ENCODE results near the gene PTPN7. TPM values are rescaled to one million over a fixed set of nuclear protein-coding genes. Genes with fewer than 3 reads are reported as not detected.

The PTPN7 gene
- total and polyA plus RNA-seq, 2 donors (not counting 3 experiments of a cell fraction or from before 2014, with no cell fraction given): 0.86 to 1.8 TPM

- H4K20me1 ChIP-seq (replicated peaks; ENCODE audit: control insufficient read depth, extremely low read depth, insufficient read depth, low read length): no peaks in the 10 kb centered on the region
- dilution Hi-C loops (cut with MboI; ENCODE audit: extremely low pct_ligation_motif_present, low sequenced_read_pairs): no loop called here
- peaks cover 11% of the 10 kb centered on the region for H3K4me1 ChIP-seq (ENCODE audit: control insufficient read depth, extremely low read depth, insufficient read depth, low read length)
- intact Hi-C loops (cut with micrococcal nuclease): no loop called here
- no peaks in the 10 kb centered on the region for H3K9me1 ChIP-seq (replicated peaks; ENCODE audit: control insufficient read depth, extremely low read depth, insufficient read depth, low read length)
- H3K79me2 ChIP-seq (ENCODE audit: control insufficient read depth, insufficient read depth, low read length): no peaks in the 10 kb centered on the region
- no peak overlapping the region for H3K9ac ChIP-seq (replicated peaks; ENCODE audit: extremely low read depth, insufficient read depth, low read length)
- CTCF ChIA-PET: interaction anchor here (0.8 to 2.5 kb wide), 16 partner anchors 8 to 42 kb away, joined by 3 to 24 read pairs (median 4); partner anchors contain the start of gene ARL8A
- no peak overlapping the region for H3K27ac ChIP-seq (ENCODE audit: insufficient read depth, low read depth, low read length)
- no TSS peak for BruUV-seq (replicated peaks)
- no peaks in the 10 kb centered on the region for H3K27me3 ChIP-seq (ENCODE audit: control insufficient read depth in 2 of 2, insufficient read depth in 2 of 2, low read length in 2 of 2)
- DNase-seq (ENCODE audit: low read depth, low spot score): no peak
- no peak overlapping the region for H3K4me2 ChIP-seq (ENCODE audit: insufficient read depth, low read length)
- no peaks in the 10 kb centered on the region for H3K36me3 ChIP-seq (ENCODE audit: control insufficient read depth in 2 of 2, extremely low read depth in 1 of 2, insufficient read depth in 2 of 2, low read length in 2 of 2)
- no peaks in the 10 kb centered on the region for H3K9me3 ChIP-seq (replicated peaks; ENCODE audit: control insufficient read depth, insufficient read depth, low read length)
- POLR2A ChIA-PET: no interaction called here
- FAIRE-seq: no peak
- no peak for TF ChIP-seq FOS (IDR thresholded peaks at IDR 0.05; ENCODE audit: borderline replicate concordance, insufficient read depth, low read length)
- no peak for TF ChIP-seq JUN (IDR thresholded peaks at IDR 0.05; ENCODE audit: borderline replicate concordance, insufficient read depth, insufficient read length, low read depth)
- TF ChIP-seq MYC (IDR thresholded peaks at IDR 0.05; ENCODE audit: low read depth, low read length): no peak
- TF ChIP-seq EZH2 (IDR thresholded peaks at IDR 0.05; ENCODE audit: borderline replicate concordance, low read depth, low read length, severe bottlenecking): no peak
- TF ChIP-seq POLR2A (IDR thresholded peaks at IDR 0.05; ENCODE audit: low read depth, low read length): no peak
- TF ChIP-seq MAX (IDR thresholded peaks at IDR 0.05; ENCODE audit: insufficient read depth, insufficient read length): no peak
- TF ChIP-seq GATA2 (IDR thresholded peaks at IDR 0.05; ENCODE audit: insufficient read depth, insufficient read length, low read depth, low read length): no peak
- no peak for TF ChIP-seq POLR2AphosphoS5 (IDR thresholded peaks at IDR 0.05; ENCODE audit: insufficient read depth, low read depth, low read length)
- TF ChIP-seq CTCF (IDR thresholded peaks at IDR 0.05; ENCODE audit: extremely low read depth in 1 of 2, insufficient read depth in 1 of 2, low read depth in 1 of 2, low read length in 2 of 2): no peak
- no peak overlapping the region for H2AFZ ChIP-seq (ENCODE audit: low read depth, low read length)
- H3K4me3 ChIP-seq (replicated peaks in 1 of 3; ENCODE audit: insufficient read depth in 1 of 3, low read depth in 1 of 3, low read length in 3 of 3): no peak overlapping the region
Observed at GRCh38 chr1:202154148-202154765, 6.1 kb downstream of the PTPN7 start.

Measured in endothelial cell of umbilical vein (primary cell).